MM.1S (cell line): ENCODE results near the gene TKT.

Experiments
- DNase-seq: peaks from one replicate; pipeline ENCODE4 v3.0.0-alpha.2; 2015
- H2AFZ ChIP-seq: fragments of 300-600 bp; sonication (generic); 2 replicates; pipeline ENCODE4 v1.6.0; 2016; ENCODE audit warnings: antibody characterized with exemption, low read length
- H3F3A ChIP-seq: fragments of 300-600 bp; sonication (generic); 2 replicates; pipeline ENCODE4 v1.6.1; 2016; ENCODE audit warnings: mild to moderate bottlenecking, antibody characterized with exemption, low read length, moderate library complexity, mixed read lengths; ENCODE audit not compliant: insufficient read depth
- H3K27ac ChIP-seq: fragments of 300-600 bp; sonication (generic); 2 replicates; pipeline ENCODE4 v1.5.1; 2016; ENCODE audit warnings: mild to moderate bottlenecking, low read length
- H3K27me3 ChIP-seq: fragments of 300-600 bp; sonication (generic); replicated peaks from 2 replicates; pipeline ENCODE4 v1.6.0; 2016; ENCODE audit warnings: low read length; ENCODE audit not compliant: insufficient read depth
- H3K36me3 ChIP-seq: fragments of 300-600 bp; sonication (generic); replicated peaks from 2 replicates; pipeline ENCODE4 v1.6.1; 2016; ENCODE audit warnings: mild to moderate bottlenecking, low read length, mixed read lengths; ENCODE audit not compliant: insufficient read depth
- H3K4me1 ChIP-seq: fragments of 300-600 bp; sonication (generic); 2 replicates; pipeline ENCODE4 v1.6.1; 2016; ENCODE audit warnings: low read length, mixed read lengths
- H3K4me2 ChIP-seq: fragments of 300-600 bp; sonication (generic); 2 replicates; pipeline ENCODE4 v1.6.0; 2016; ENCODE audit warnings: low read depth, low read length
- H3K4me3 ChIP-seq: fragments of 300-600 bp; sonication (generic); 2 replicates; pipeline ENCODE4 v1.5.1; 2016; ENCODE audit warnings: low read length, mixed read lengths
- H3K79me2 ChIP-seq: fragments of 300-600 bp; sonication (generic); 2 replicates; pipeline ENCODE4 v1.6.1; 2016; ENCODE audit warnings: mixed run types, low read length, mixed read lengths
- H3K9ac ChIP-seq: fragments of 300-600 bp; sonication (generic); 2 replicates; pipeline ENCODE4 v1.6.1; 2016; ENCODE audit warnings: low read length, mixed read lengths
- H3K9me2 ChIP-seq: fragments of 300-600 bp; sonication (generic); replicated peaks from 2 replicates; pipeline ENCODE4 v1.6.1; 2016; ENCODE audit warnings: mild to moderate bottlenecking, low read length, mixed read lengths; ENCODE audit not compliant: insufficient read depth
- H3K9me3 ChIP-seq: fragments of 300-600 bp; sonication (generic); replicated peaks from 2 replicates; pipeline ENCODE4 v1.6.1; 2016; ENCODE audit warnings: mild to moderate bottlenecking, low read length, mixed read lengths; ENCODE audit not compliant: insufficient read depth
- H4K20me1 ChIP-seq: fragments of 300-600 bp; sonication (generic); 2 replicates; pipeline ENCODE4 v1.6.1; 2016; ENCODE audit warnings: mild to moderate bottlenecking, low read length, moderate library complexity, mixed read lengths; ENCODE audit not compliant: insufficient read depth
- EZH2 ChIP-seq: fragments of 300-600 bp; sonication (generic); optimal IDR thresholded peaks from 2 replicates; pipeline ENCODE3; 2017; ENCODE audit warnings: low read depth, mild to moderate bottlenecking, antibody characterized with exemption, low read length, mixed read lengths
- EZH2phosphoT487 ChIP-seq: fragments of 300-600 bp; sonication (generic); IDR thresholded peaks from 2 replicates; pipeline ENCODE4 v1.6.1; 2018; ENCODE audit warnings: antibody characterized with exemption, low read length
- TF ChIP-seq, protein P1 (sequence below): fragments of 300-600 bp; sonication (generic); IDR thresholded peaks from 2 replicates; pipeline ENCODE4 v1.5.1; 2016; ENCODE audit warnings: antibody characterized with exemption, low read length, mixed read lengths

The TKT gene

DNA sequence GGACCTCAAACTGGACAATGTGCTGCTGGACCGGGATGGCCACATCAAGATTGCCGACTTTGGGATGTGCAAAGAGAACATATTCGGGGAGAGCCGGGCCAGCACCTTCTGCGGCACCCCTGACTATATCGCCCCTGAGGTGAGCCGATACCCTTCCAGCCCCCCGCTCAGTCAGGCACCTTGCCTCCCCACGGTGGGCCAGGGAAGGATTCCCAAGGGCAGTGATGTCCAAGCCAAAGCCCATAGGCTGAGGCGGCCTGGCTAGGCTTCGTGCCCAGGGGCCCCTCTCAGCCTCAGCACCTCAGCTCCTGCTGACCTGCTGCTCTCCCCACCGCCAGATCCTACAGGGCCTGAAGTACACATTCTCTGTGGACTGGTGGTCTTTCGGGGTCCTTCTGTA is 67.1 kb downstream of the TKT start:
- no peaks in the 10 kb centered on the region for H3K79me2 ChIP-seq
- peaks cover 11% of the 10 kb centered on the region for H3F3A ChIP-seq
- no peak for DNase-seq
- no peaks in the 10 kb centered on the region for H3K9me3 ChIP-seq
- H3K9ac ChIP-seq = no peak overlapping the region
- no peaks in the 10 kb centered on the region for H3K27me3 ChIP-seq
- H3K4me2 ChIP-seq = no peak overlapping the region
- H3K4me1 ChIP-seq = peaks cover 28% of the 10 kb centered on the region
- H3K27ac ChIP-seq = no peak overlapping the region
- H3K36me3 ChIP-seq = no peaks in the 10 kb centered on the region
- H4K20me1 ChIP-seq = no peaks in the 10 kb centered on the region
- no peak overlapping the region for H3K4me3 ChIP-seq
- TF ChIP-seq, protein P1, sequence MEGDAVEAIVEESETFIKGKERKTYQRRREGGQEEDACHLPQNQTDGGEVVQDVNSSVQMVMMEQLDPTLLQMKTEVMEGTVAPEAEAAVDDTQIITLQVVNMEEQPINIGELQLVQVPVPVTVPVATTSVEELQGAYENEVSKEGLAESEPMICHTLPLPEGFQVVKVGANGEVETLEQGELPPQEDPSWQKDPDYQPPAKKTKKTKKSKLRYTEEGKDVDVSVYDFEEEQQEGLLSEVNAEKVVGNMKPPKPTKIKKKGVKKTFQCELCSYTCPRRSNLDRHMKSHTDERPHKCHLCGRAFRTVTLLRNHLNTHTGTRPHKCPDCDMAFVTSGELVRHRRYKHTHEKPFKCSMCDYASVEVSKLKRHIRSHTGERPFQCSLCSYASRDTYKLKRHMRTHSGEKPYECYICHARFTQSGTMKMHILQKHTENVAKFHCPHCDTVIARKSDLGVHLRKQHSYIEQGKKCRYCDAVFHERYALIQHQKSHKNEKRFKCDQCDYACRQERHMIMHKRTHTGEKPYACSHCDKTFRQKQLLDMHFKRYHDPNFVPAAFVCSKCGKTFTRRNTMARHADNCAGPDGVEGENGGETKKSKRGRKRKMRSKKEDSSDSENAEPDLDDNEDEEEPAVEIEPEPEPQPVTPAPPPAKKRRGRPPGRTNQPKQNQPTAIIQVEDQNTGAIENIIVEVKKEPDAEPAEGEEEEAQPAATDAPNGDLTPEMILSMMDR = no peak
- TF ChIP-seq EZH2 (no peak), EZH2phosphoT487 (no peak)
- H2AFZ ChIP-seq = no peak overlapping the region
- H3K9me2 ChIP-seq = no peaks in the 10 kb centered on the region

DNA sequence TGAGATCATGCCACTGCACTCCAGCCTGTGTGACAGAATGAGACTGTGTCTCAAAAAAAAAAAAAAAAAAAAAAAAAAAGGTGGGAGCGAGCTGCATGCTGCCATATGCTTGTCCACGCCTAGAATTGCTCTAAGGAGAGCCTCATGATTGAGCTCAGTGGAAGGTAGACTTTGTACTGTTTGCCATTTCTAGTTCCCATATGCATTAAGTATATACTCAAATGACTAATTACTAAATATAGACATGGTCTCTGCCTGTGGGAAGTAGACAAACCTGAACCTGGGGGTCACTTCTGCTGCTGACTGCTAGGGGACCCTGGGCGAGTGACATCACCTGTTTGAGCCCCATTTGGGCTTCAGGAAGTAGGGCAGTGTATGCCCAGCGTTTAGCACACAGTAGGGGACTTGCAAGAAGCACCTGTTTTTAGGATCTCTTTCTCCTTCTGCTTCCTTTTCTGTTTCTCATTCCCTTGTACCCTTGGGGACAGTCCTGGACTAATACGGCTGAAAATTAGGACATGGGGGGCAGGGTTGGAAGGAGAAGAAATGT is 67.6 kb downstream of the TKT start:
- H3K27ac ChIP-seq = no peak overlapping the region
- no peak for DNase-seq

DNA sequence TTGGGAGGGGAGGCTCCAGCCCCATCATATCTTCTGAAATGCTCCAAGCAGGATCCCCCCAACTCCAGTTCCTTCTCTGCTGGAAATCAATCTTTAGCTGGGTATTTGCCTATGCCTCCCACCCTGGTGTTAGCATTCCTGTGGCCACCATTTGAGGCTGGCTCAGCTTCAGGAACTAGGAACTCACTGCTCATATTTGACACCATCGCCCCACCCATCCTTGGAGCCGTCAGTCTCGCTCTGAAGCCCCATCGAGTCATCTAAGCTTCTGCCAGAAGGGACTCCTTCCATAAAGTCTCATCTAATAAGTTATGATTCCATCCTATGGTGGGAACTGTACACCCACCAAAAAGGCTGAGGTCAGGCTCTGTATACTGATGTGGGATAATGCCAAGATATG is 68.4 kb downstream of the TKT start:
- Histone ChIP-seq H3K27ac (no peak overlapping the region), H3K27me3 (no peaks in the 10 kb centered on the region), H3K36me3 (no peaks in the 10 kb centered on the region), H3K4me2 (no peak overlapping the region), H4K20me1 (no peaks in the 10 kb centered on the region), H3K79me2 (no peaks in the 10 kb centered on the region), H3K9me2 (no peaks in the 10 kb centered on the region), H2AFZ (no peak overlapping the region), H3K9me3 (no peaks in the 10 kb centered on the region), H3K4me3 (no peak overlapping the region), H3F3A (peaks cover 3% of the 10 kb centered on the region), H3K9ac (no peak overlapping the region), H3K4me1 (peaks cover 20% of the 10 kb centered on the region)
- DNase-seq = no peak
- TF ChIP-seq, protein P1 = no peak
- TF ChIP-seq EZH2 = no peak
- no peak for TF ChIP-seq EZH2phosphoT487

More for the DNA sequence above, 67.6 kb downstream of the TKT start:
- no peaks in the 10 kb centered on the region for H3K27me3 ChIP-seq
- no peaks in the 10 kb centered on the region for H3K79me2 ChIP-seq
- H3F3A ChIP-seq = peaks cover 11% of the 10 kb centered on the region
- no peak overlapping the region for H3K4me3 ChIP-seq
- no peak overlapping the region for H2AFZ ChIP-seq
- H3K36me3 ChIP-seq = no peaks in the 10 kb centered on the region
- peaks cover 27% of the 10 kb centered on the region for H3K4me1 ChIP-seq
- no peaks in the 10 kb centered on the region for H3K9me3 ChIP-seq
- H3K9me2 ChIP-seq = no peaks in the 10 kb centered on the region
- TF ChIP-seq EZH2 = no peak
- TF ChIP-seq, protein P1 = no peak
- TF ChIP-seq EZH2phosphoT487 = no peak
- H3K4me2 ChIP-seq = no peak overlapping the region
- H3K9ac ChIP-seq = no peak overlapping the region
- H4K20me1 ChIP-seq = no peaks in the 10 kb centered on the region
